HG03520 (cell line): ENCODE data around the gene SEMA3B.
A peak's percentile ranks its signal among the peaks of the same experiment; 100 is the strongest.
"Not testable (repeated sequence)": the region's sequence is repeated elsewhere in the genome, so short reads cannot be mapped to it uniquely, and the experiment has no call there.

ENCODE experiments used
- ATAC-seq: cut with Tn5 transposase; IDR thresholded peaks from one replicate; pipeline ENCODE4 v1.9.1; 2021; ENCODE audit warnings: mild to moderate bottlenecking, moderate library complexity; ENCODE audit not compliant: unreplicated experiment

The SEMA3B gene

DNA sequence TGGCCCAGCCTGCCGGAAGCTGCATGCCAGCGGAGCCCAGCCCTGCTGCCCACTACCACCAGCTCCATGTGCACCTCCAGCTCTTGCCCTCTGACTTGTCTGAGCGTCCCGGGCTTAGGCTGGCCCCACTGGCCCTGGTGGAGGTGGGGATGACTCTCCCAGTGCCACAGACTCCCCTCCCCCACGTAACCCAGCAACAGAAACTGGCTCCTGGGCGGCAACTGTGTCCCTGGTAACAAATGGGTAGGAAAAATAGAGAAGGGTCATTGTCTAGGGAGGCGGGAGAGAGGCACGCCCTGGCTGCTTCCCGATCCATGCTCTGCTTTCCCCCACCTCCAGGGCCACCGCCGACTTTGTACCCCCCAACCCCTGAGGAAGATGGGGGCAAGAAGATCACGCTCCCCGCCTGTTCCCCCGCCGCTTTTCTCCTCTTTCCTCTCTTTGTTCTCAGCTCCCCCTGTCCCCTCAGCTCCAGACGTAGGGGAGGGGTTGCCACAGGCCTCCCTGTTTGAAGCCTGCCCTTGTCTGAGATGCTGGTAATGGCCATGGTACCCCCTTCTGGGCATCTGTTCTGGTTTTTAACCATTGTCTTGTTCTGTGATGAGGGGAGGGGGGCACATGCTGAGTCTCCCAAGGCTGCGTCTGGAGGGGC lies 10.8 kb upstream of the SEMA3B start:
- no peak for ATAC-seq

- ATAC-seq, result no peak
Observed at GRCh38 chr3:50258979-50259378, 10.0 kb upstream of the SEMA3B start.

- no peak for ATAC-seq
Observed at GRCh38 chr3:50259432-50260026, 9.4 kb upstream of the SEMA3B start.

- peak; percentile 89 for ATAC-seq
Observed at GRCh38 chr3:50260027-50260941, 8.7 kb upstream of the SEMA3B start.

GRCh38 chr3:50260942-50261441 lies 8.0 kb upstream of the SEMA3B start:
- ATAC-seq, result no peak

- no peak for ATAC-seq
Observed at GRCh38 chr3:50261505-50261904, 7.4 kb upstream of the SEMA3B start.

GRCh38 chr3:50262200-50262599 lies 6.7 kb upstream of the SEMA3B start:
- not testable (repeated sequence) for ATAC-seq

DNA sequence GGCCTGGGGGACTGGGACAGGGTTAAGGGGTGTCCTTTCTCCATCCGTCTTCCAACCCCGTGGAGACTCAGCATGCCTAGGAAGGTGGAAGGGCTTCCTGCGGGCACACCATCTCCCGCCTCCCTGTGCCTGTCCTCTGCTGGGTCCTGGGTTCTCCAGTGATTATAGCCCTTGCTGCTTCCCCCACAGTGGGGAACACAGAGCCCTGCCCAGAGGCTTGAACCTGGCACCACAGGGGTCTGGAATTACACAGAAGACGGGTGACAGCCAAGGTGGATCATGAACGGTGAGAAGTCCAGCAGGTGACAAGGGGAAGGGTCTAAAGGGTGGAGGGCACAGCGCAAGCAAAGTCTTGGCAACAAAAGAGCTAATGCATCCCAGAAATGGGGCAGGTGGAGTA lies 6.2 kb upstream of the SEMA3B start:
- ATAC-seq, result no peak

GRCh38 chr3:50263478-50264382 lies 5.2 kb upstream of the SEMA3B start:
- no peak for ATAC-seq

- ATAC-seq, result no peak
Observed at GRCh38 chr3:50264383-50264963, 4.5 kb upstream of the SEMA3B start.

DNA sequence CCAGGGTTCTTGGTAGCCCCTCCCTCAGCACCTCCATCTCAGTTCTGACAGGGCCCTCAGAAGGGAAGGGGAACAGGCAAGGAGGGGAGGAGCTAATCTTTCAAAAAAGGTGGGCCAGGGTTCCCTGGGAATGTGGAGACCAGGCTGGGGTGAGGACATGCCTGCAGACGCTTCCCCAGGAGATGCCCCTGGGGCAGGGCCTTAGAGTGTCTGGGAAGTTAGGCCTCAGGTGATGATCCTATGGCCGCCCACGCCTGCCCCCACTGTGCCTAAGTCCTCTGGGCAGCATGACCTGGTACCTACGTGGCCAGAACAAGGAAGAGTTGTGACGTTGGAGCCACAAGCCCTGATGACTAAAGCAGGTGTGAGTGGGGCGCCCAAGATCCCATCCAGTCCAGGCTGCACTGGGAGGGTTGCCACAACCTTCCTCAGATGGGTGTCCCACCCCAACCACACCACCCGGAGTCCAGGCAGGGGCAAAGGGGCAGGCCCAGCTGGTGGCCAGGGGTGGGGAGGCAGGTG lies 3.9 kb upstream of the SEMA3B start:
- ATAC-seq, result no peak

DNA sequence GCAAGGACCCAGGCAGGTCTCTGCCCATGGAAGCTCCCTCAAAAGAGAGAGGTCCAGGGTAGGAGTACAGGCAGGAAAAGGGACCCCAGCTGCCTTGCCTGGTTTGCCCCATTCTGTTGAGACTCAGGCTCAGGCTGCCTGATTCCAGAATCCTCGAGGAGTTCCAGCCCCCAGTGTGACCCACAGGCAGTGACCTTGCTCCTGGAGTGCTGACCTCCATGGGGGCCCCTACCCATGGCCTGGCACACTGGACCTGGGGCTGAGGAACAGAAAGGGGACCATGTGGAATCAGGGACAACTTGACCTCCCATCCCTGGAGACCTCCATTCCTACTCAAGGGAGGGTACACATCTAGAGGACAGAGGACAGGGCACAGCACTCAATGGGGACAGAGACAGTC lies 3.4 kb upstream of the SEMA3B start:
- no peak for ATAC-seq

- no peak for ATAC-seq
Observed at GRCh38 chr3:50266017-50266416, 2.9 kb upstream of the SEMA3B start.

GRCh38 chr3:50266836-50267235 lies 2.1 kb upstream of the SEMA3B start:
- ATAC-seq, result no peak

- no peak for ATAC-seq
Observed at GRCh38 chr3:50267280-50267913, 1.6 kb upstream of the SEMA3B start.

GRCh38 chr3:50268276-50268675 lies 671 bp upstream of the SEMA3B start:
- no peak for ATAC-seq

DNA sequence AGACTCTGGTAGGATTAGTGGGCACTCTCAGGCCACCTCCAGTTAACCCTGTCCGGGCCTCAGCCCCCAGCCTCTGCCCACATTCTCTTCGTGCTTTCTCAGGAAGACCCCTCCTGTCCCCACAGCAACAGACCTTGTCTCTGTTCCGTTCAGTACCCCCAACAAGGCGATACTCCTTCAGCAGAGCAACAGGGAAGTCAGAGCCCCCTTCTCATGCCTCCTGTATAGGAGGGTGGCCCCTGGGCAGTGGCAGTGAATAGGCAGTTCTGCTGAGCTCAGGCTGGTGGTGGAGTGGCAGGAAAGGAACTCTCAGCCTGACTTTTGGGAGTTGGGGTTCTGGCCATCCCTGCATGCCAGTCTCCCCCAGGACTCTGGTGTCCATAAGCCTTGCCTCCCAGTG lies 513 bp downstream of the SEMA3B start:
- no peak for ATAC-seq

DNA sequence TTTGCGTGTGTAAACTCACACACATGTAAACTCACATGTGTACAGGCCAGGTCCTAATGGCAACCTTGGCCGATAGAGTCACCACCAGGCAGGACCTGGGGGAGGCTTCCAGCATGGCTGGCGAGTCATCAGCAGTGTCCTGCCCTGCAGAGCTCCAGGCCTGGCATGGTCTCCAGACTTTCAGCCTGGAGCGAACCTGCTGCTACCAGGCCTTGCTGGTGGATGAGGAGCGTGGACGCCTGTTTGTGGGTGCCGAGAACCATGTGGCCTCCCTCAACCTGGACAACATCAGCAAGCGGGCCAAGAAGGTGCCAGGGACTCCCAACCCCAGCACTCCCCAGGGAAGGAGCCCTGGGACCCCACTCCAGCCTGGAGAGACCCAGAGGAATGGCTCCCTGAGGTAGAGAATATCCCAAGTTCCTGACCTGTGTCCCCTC lies 1.0 kb downstream of the SEMA3B start:
- ATAC-seq, result no peak

- ATAC-seq, result no peak
Observed at GRCh38 chr3:50270422-50271224, 1.7 kb downstream of the SEMA3B start.
